ENCODE results near the gene NFKB2.

- no peak for TF ChIP-seq CTCF (IDR thresholded peaks at IDR 0.05; ENCODE audit: low read depth, low read length)
- no peak for TF ChIP-seq MAX (IDR thresholded peaks at IDR 0.05; ENCODE audit: low read depth, low read length)
Observed at GRCh38 chr10:102412293-102412692, 16.8 kb downstream of the NFKB2 start.

All from NB4 (cell line).